B cell (primary cell): ENCODE results near the gene KCTD20. TPM values are rescaled to one million over a fixed set of nuclear protein-coding genes. Genes with fewer than 3 reads are reported as not detected.
"Not testable (repeated sequence)": the region's sequence is repeated elsewhere in the genome, so short reads cannot be mapped to it uniquely, and the experiment has no call there.

Experiments used
- ATAC-seq: fragments of 200-7000 bp; cut with Tn5 transposase; one replicate; pipeline ENCODE4 v1.10.0; 2021; ENCODE audit warnings: low read depth, mild to moderate bottlenecking, moderate number of reproducible peaks, moderate library complexity
- CTCF ChIA-PET: fragments of 350-600 bp; sonication (Branson Sonifier 250); formaldehyde crosslinking; loops from one replicate; lab custom pipeline; 2021; ENCODE audit warnings: antibody characterized with exemption, inconsistent platforms; lab: Charles Lee
- POLR2A ChIA-PET: fragments of 350-600 bp; sonication (Branson Sonifier 250); formaldehyde crosslinking; loops from one replicate; lab custom pipeline; 2021; ENCODE audit warnings: antibody characterized with exemption; lab: Charles Lee
- DNase-seq: peaks from one replicate; pipeline ENCODE4 v3.0.0; 2013
- H2AFZ ChIP-seq: 2 replicates; pipeline ENCODE4 v1.6.1; 2012; ENCODE audit warnings: mild to moderate bottlenecking, low read depth, low read length; ENCODE audit not compliant: insufficient read depth, poor library complexity, severe bottlenecking
- H3K27ac ChIP-seq, 2 donors: 1 replicate in 1 of 2; 2 replicates in 1 of 2; pipeline ENCODE4 v1.5.1; 2012 to 2013; ENCODE audit warnings: low read length in 2 of 2, mild to moderate bottlenecking in 2 of 2, moderate library complexity in 1 of 2
- H3K27me3 ChIP-seq, 4 experiments: fragments of 200-600 bp in 1 of 4; sonication (generic) in 1 of 4; replicated peaks in 1 of 4; 1 replicate in 2 of 4; 2 replicates in 2 of 4; pipeline versions ENCODE4 v1.6.1 to v1.7.0; 2013 to 2016; ENCODE audit warnings: low read length in 3 of 4, mild to moderate bottlenecking in 2 of 4, mixed read lengths in 1 of 4, moderate library complexity in 1 of 4; ENCODE audit not compliant: insufficient read depth in 4 of 4, control insufficient read depth in 3 of 4; ENCODE audit errors: control extremely low read depth in 1 of 4
- H3K36me3 ChIP-seq, 2 experiments: replicated peaks in 1 of 2; 1 replicate in 1 of 2; 2 replicates in 1 of 2; pipeline versions ENCODE4 v1.6.1 to v1.7.1; 2013; ENCODE audit warnings: low read length in 1 of 2; ENCODE audit not compliant: insufficient read depth in 2 of 2, control insufficient read depth in 1 of 2; ENCODE audit errors: control extremely low read depth in 1 of 2, extremely low read depth in 1 of 2
- H3K4me1 ChIP-seq, 2 donors: fragments of 200-600 bp in 1 of 2; sonication (generic) in 1 of 2; 1 replicate in 1 of 2; 2 replicates in 1 of 2; pipeline versions ENCODE4 v1.5.1 to v1.6.1; 2013 to 2017; ENCODE audit warnings: low read length in 2 of 2; ENCODE audit not compliant: control insufficient read depth in 2 of 2, insufficient read depth in 2 of 2
- H3K4me2 ChIP-seq: replicated peaks from 2 replicates; pipeline ENCODE3; 2012; ENCODE audit warnings: mild to moderate bottlenecking, low read depth, low read length; ENCODE audit not compliant: poor library complexity, severe bottlenecking
- H3K4me3 ChIP-seq, 5 experiments: fragments of 200-600 bp in 1 of 5; sonication (generic) in 1 of 5; 1 replicate in 3 of 5; 2 replicates in 2 of 5; pipeline versions ENCODE4 v1.5.1 to v1.7.0; 2011 to 2016; ENCODE audit warnings: low read length in 4 of 5, mild to moderate bottlenecking in 4 of 5, low read depth in 2 of 5, control low read depth in 1 of 5, moderate library complexity in 1 of 5; ENCODE audit not compliant: insufficient read depth in 1 of 5; ENCODE audit errors: control extremely low read depth in 1 of 5, extremely low read depth in 1 of 5
- H3K79me2 ChIP-seq: fragments of 200-600 bp; sonication (generic); one replicate; pipeline ENCODE4 v1.6.0; 2016; ENCODE audit warnings: low read length; ENCODE audit not compliant: control insufficient read depth, insufficient read depth
- H3K9ac ChIP-seq: fragments of 200-600 bp; sonication (generic); 2 replicates; pipeline ENCODE4 v1.6.1; 2017; ENCODE audit warnings: mild to moderate bottlenecking, low read length, moderate library complexity
- H3K9me3 ChIP-seq, 3 donors: one replicate each; pipeline versions ENCODE4 v1.6.1 to v1.7.1; 2013; ENCODE audit warnings: low read length in 2 of 3; ENCODE audit not compliant: control insufficient read depth in 2 of 3, insufficient read depth in 1 of 3; ENCODE audit errors: control extremely low read depth in 1 of 3
- H4K20me1 ChIP-seq: 2 replicates; pipeline ENCODE4 v1.6.0; 2012; ENCODE audit warnings: mild to moderate bottlenecking, low read length; ENCODE audit not compliant: insufficient read depth, control insufficient read depth, poor library complexity, severe bottlenecking
- H3K27ac Mint-ChIP-seq: one replicate; pipeline ENCODE4 v1.8.0; 2021; ENCODE audit warnings: mixed read lengths
- H3K27me3 Mint-ChIP-seq: one replicate; pipeline ENCODE4 v1.8.0; 2021; ENCODE audit warnings: mixed read lengths
- H3K4me1 Mint-ChIP-seq: one replicate; pipeline ENCODE4 v1.8.0; 2021; ENCODE audit warnings: mixed read lengths
- H3K4me3 Mint-ChIP-seq: one replicate; pipeline ENCODE4 v1.8.0; 2021; ENCODE audit warnings: mixed read lengths
- H3K9me3 Mint-ChIP-seq: one replicate; pipeline ENCODE4 v1.8.0; 2022; ENCODE audit warnings: mixed read lengths; ENCODE audit not compliant: insufficient read depth
- EZH2 ChIP-seq: IDR thresholded peaks from 2 replicates; pipeline ENCODE4 v1.6.1; 2012; ENCODE audit warnings: borderline replicate concordance, low read depth, mild to moderate bottlenecking, moderate library complexity, low read length; ENCODE audit not compliant: insufficient read depth, poor library complexity, severe bottlenecking
- WGBS: methylation state at CpG from one replicate; pipeline ENCODE4 v1.1.5; 2013; ENCODE audit warnings: missing lambda C conversion rate; ENCODE audit not compliant: insufficient coverage; 5-methylcytosine and 5-hydroxymethylcytosine counted together
- intact Hi-C: fragments of 100-400 bp; cut with micrococcal nuclease; formaldehyde crosslinking; loops from one replicate; pipeline ENCODE4 v1.10.0; 2022
- polyA plus RNA-seq: library from polyadenylated mRNA; depleted of rRNA; stranded (reverse); fragments of >200 nt; gene quantifications from 2 replicates; pipeline ENCODE4 v1.2.3, GENCODE V29; 2012
- total RNA-seq, 2 donors: library from RNA; stranded (reverse); fragments of 120-200 nt in 1 of 2; gene quantifications; 1 replicate in 1 of 2; 2 replicates in 1 of 2; pipeline versions ENCODE4 v1.2.3 to v1.2.4, GENCODE V29; 2013 to 2022
- TF ChIP-seq, protein P1 (sequence below): fragments of 200-600 bp; IDR thresholded peaks from one replicate; pipeline ENCODE4 v1.8.0; 2022; ENCODE audit warnings: antibody characterized with exemption, mild to moderate bottlenecking

The KCTD20 gene
- total and polyA plus RNA-seq, 2 donors (not counting 1 experiment from before 2014, with no cell fraction given): 19.5 to 37.5 TPM

DNA sequence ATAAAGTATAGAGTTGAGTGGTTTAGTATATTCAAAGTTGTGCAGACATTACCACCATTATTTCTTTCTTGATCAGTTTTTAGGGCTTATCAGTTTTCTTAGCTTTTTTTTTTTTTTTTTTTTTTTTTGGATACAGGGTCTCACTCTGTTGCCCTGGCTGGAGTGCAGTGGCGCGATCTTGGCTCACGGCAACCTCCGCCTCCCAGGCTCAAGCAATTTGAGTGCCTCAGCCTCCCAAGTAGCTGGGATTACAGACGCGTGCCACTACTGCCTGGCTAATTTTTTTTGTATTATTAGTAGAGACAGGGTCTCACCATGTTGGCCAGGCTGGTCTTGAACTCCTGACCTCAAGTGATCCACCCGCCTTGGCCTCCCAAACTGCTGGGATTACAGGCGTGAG lies 10.1 kb downstream of the KCTD20 start:
- H3K9ac ChIP-seq, H3K36me3 ChIP-seq, H3K27me3 ChIP-seq, ATAC-seq, H3K4me3 ChIP-seq, H3K4me3 Mint-ChIP-seq, H3K27me3 Mint-ChIP-seq, H3K27ac ChIP-seq, H3K4me1 ChIP-seq, H3K27ac Mint-ChIP-seq, intact Hi-C loops, DNase-seq, H3K9me3 Mint-ChIP-seq, H2AFZ ChIP-seq, H3K4me2 ChIP-seq, H3K9me3 ChIP-seq: not testable (repeated sequence)
- peaks cover 27% of the 10 kb centered on the region for H3K4me1 Mint-ChIP-seq
- Histone ChIP-seq H3K79me2 (peaks cover 88% of the 10 kb centered on the region), H4K20me1 (peaks cover 52% of the 10 kb centered on the region)
- ChIA-PET POLR2A (interaction anchor here (0.7 kb wide), 1 partner anchor 26 kb away, joined by 5 read pairs; no protein-coding TSS in a partner anchor), CTCF (interaction anchor here (0.7 kb wide), 1 partner anchor 44 kb away, joined by 3 read pairs; no protein-coding TSS in a partner anchor)
- WGBS: 100% methylated on average over 6 of the region's 8 CpGs

DNA sequence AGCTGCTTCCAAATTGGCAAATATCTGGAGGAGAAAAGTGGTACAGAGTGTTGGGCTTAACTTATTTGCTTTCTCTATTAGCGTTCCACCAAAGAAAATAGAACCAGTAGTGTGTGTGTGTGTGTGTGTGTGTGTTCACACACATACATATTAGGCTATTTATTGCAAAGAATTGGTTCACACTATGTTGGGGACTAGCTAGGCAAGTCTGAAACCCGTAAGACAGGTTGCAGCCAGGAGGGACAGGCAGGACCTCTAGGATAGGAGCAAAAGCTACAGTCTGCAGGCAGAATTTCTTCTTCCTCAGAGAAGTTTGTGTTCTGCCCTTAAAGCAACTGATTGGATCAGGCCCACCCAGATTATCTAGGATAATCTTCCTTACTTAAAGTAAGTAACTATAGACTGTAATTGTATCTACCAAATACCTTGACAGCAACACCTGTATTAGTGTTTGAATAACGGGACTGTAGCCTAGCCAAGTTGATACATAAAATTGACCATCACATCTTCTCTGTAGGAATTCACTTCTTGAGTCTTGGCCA lies 12.8 kb downstream of the KCTD20 start:
- H4K20me1 ChIP-seq: peaks cover 53% of the 10 kb centered on the region
- no peaks in the 10 kb centered on the region for H3K36me3 ChIP-seq
- H3K4me2 ChIP-seq: no peak overlapping the region
- peaks cover 28% of the 10 kb centered on the region for H3K4me1 Mint-ChIP-seq
- no peaks in the 10 kb centered on the region for H3K27me3 Mint-ChIP-seq
- DNase-seq (no peak), ATAC-seq (no peak)
- H3K4me1 ChIP-seq: no peaks in the 10 kb centered on the region
- ChIA-PET POLR2A (interaction anchor here (0.5 kb wide), 1 partner anchor 335 kb away, joined by 12 read pairs; no protein-coding TSS in a partner anchor), CTCF (no interaction called here)
- H3K4me3 ChIP-seq: no peak overlapping the region
- H3K79me2 ChIP-seq: peaks cover 94% of the 10 kb centered on the region
- TF ChIP-seq, protein P1, sequence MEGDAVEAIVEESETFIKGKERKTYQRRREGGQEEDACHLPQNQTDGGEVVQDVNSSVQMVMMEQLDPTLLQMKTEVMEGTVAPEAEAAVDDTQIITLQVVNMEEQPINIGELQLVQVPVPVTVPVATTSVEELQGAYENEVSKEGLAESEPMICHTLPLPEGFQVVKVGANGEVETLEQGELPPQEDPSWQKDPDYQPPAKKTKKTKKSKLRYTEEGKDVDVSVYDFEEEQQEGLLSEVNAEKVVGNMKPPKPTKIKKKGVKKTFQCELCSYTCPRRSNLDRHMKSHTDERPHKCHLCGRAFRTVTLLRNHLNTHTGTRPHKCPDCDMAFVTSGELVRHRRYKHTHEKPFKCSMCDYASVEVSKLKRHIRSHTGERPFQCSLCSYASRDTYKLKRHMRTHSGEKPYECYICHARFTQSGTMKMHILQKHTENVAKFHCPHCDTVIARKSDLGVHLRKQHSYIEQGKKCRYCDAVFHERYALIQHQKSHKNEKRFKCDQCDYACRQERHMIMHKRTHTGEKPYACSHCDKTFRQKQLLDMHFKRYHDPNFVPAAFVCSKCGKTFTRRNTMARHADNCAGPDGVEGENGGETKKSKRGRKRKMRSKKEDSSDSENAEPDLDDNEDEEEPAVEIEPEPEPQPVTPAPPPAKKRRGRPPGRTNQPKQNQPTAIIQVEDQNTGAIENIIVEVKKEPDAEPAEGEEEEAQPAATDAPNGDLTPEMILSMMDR: no peak
- TF ChIP-seq EZH2: no peak
- H2AFZ ChIP-seq: no peak overlapping the region
- H3K4me3 Mint-ChIP-seq: no peak overlapping the region
- no peaks in the 10 kb centered on the region for H3K9me3 Mint-ChIP-seq
- intact Hi-C loops: no loop called here
- no peak overlapping the region for H3K27ac ChIP-seq
- 100% methylated on average over 1 of the region's 3 CpGs for WGBS
- no peak overlapping the region for H3K9ac ChIP-seq
- no peaks in the 10 kb centered on the region for H3K9me3 ChIP-seq
- no peaks in the 10 kb centered on the region for H3K27me3 ChIP-seq
- H3K27ac Mint-ChIP-seq: no peak overlapping the region
